SKM-1 (cell line): ENCODE results near the gene PRPF40A.
A peak's percentile ranks its signal among the peaks of the same experiment; 100 is the strongest.

Experiments
- DNase-seq: peaks from one replicate; lab custom pipeline; 2025; ENCODE audit not compliant: unreplicated experiment; lab: John Stamatoyannopoulos, UW

Gene PRPF40A

GRCh38 chr2:152718076-152718908 is 1.0 kb upstream of the PRPF40A start, which contains the start of gene ARL6IP6:
ARL6IP6 (plus strand) TSS chr2:152718620; CDS start chr2:152718625, 5 bp downstream.
- peak; percentile 83 for DNase-seq

GRCh38 chr2:152716805-152717227 is 445 bp downstream of the PRPF40A start:
- peak; percentile 70 for DNase-seq

GRCh38 chr2:152715854-152716428 is 1.3 kb downstream of the PRPF40A start:
- peak; percentile 61 for DNase-seq

- DNase-seq, result no peak
These were observed 2.1 kb downstream of the PRPF40A start for GRCh38 chr2:152715112-152715511.

GRCh38 chr2:152710713-152711112 is 6.5 kb downstream of the PRPF40A start:
- no peak for DNase-seq

- no peak for DNase-seq
These were observed 8.5 kb downstream of the PRPF40A start for GRCh38 chr2:152708742-152709141.

- no peak for DNase-seq
These were observed 10.7 kb downstream of the PRPF40A start for GRCh38 chr2:152706477-152707021.

- no peak for DNase-seq
These were observed 16.1 kb downstream of the PRPF40A start for GRCh38 chr2:152701198-152701597.

- no peak for DNase-seq
These were observed 20.8 kb downstream of the PRPF40A start for GRCh38 chr2:152696476-152696875.

- DNase-seq, result no peak
These were observed 21.5 kb downstream of the PRPF40A start for GRCh38 chr2:152695763-152696162.

- DNase-seq, result no peak
These were observed 23.1 kb downstream of the PRPF40A start for GRCh38 chr2:152694161-152694661.

- no peak for DNase-seq
These were observed 24.2 kb downstream of the PRPF40A start for GRCh38 chr2:152693033-152693432.

- no peak for DNase-seq
These were observed 30.9 kb downstream of the PRPF40A start for GRCh38 chr2:152686321-152686720.

- DNase-seq, result no peak
These were observed 33.9 kb downstream of the PRPF40A start for GRCh38 chr2:152683400-152683799.

GRCh38 chr2:152682663-152683062 is 34.6 kb downstream of the PRPF40A start:
- DNase-seq, result no peak

- no peak for DNase-seq
These were observed 38.5 kb downstream of the PRPF40A start for GRCh38 chr2:152678808-152679207.

- no peak for DNase-seq
These were observed 40.8 kb downstream of the PRPF40A start for GRCh38 chr2:152676461-152676860.

- DNase-seq, result no peak
These were observed 42.9 kb downstream of the PRPF40A start for GRCh38 chr2:152674334-152674733.

GRCh38 chr2:152664725-152665124 is 52.5 kb downstream of the PRPF40A start:
- DNase-seq, result no peak

GRCh38 chr2:152661076-152661475 is 56.2 kb downstream of the PRPF40A start:
- no peak for DNase-seq

- DNase-seq, result no peak
These were observed 59.0 kb downstream of the PRPF40A start for GRCh38 chr2:152658221-152658620.

- no peak for DNase-seq
These were observed 60.2 kb downstream of the PRPF40A start for GRCh38 chr2:152657043-152657442.
